HG02870 (cell line): Measurements from ENCODE around the gene GADD45B.
"Not testable (repeated sequence)": the region's sequence is repeated elsewhere in the genome, so short reads cannot be mapped to it uniquely, and the experiment has no call there.

Source experiments
- ATAC-seq: cut with Tn5 transposase; IDR thresholded peaks from one replicate; pipeline ENCODE4 v1.9.1; 2021; ENCODE audit warnings: mild to moderate bottlenecking, moderate library complexity; ENCODE audit not compliant: unreplicated experiment

Gene GADD45B

GRCh38 chr19:2443785-2444182 is 32.1 kb upstream of the GADD45B start:
- ATAC-seq = no peak

GRCh38 chr19:2444251-2445002 is 31.5 kb upstream of the GADD45B start:
- ATAC-seq = no peak

- ATAC-seq = no peak
Measured at GRCh38 chr19:2446381-2446780, 29.5 kb upstream of the GADD45B start.

GRCh38 chr19:2449019-2449418 is 26.9 kb upstream of the GADD45B start:
- ATAC-seq = no peak

GRCh38 chr19:2451138-2451537 is 24.8 kb upstream of the GADD45B start:
- ATAC-seq = no peak

GRCh38 chr19:2451741-2452140 is 24.2 kb upstream of the GADD45B start:
- no peak for ATAC-seq

- ATAC-seq = no peak
Measured at GRCh38 chr19:2453431-2454025, 22.4 kb upstream of the GADD45B start.

GRCh38 chr19:2454199-2454961 is 21.5 kb upstream of the GADD45B start:
- ATAC-seq = no peak

GRCh38 chr19:2454962-2455850 is 20.7 kb upstream of the GADD45B start:
- no peak for ATAC-seq

- ATAC-seq = no peak
Measured at GRCh38 chr19:2455851-2456570, 19.9 kb upstream of the GADD45B start.

GRCh38 chr19:2457394-2458037 is 18.4 kb upstream of the GADD45B start:
- no peak for ATAC-seq

- no peak for ATAC-seq
Measured at GRCh38 chr19:2458054-2458453, 17.9 kb upstream of the GADD45B start.

GRCh38 chr19:2458776-2459175 is 17.2 kb upstream of the GADD45B start:
- ATAC-seq = not testable (repeated sequence)

- ATAC-seq = no peak
Measured at GRCh38 chr19:2460245-2460644, 15.7 kb upstream of the GADD45B start.

- ATAC-seq = no peak
Measured at GRCh38 chr19:2461751-2462634, 13.9 kb upstream of the GADD45B start.

GRCh38 chr19:2462635-2463421 is 13.1 kb upstream of the GADD45B start:
- no peak for ATAC-seq

GRCh38 chr19:2463694-2464093 is 12.2 kb upstream of the GADD45B start:
- ATAC-seq = not testable (repeated sequence)

- ATAC-seq = no peak
Measured at GRCh38 chr19:2464389-2464788, 11.5 kb upstream of the GADD45B start.
